ENCODE results near the gene TSSK6. TPM values are rescaled to one million over a fixed set of nuclear protein-coding genes. Genes with fewer than 3 reads are reported as not detected.

TSSK6 gene
- total RNA-seq, 4 donors from 2014 or later, result 0.75 to 3.6 (median 1.3) TPM; not detected in 1

DNA sequence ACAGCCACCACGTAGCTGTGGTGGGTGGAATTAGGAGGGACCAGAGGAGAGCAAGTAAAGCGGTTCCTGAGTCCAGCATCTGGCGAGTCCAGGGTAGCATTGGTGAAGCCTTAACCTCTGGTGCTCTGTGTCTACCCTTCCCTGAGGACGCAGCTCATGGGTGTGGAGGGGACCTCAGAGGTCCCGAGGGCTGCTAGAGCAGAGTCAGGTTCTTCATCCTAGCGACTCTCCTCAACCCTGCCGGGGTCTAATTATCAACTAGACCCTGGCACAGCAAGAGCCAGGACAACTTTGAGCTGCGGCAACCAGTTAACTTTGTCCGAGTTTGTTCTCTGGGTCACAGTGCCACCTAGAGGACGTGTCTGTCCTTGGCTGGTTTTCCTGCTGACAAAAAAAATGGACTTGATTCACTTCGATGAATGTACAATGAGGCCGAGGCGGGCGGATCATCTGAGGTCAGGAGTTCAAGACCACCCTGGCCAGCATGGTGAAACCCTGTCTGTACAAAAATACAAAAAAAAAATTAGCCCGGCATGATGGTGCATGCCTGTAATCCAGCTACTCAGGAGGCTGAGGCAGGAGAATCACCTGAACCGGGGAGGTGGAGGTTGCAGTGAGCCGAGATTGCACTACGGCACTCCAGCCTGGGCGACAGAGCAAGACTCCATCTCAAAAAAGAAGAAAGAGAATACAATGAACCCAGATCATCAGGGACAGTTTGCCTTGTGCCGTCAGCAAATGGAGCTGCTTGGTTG lies 25.0 kb downstream of the TSSK6 start:
- DNase-seq (ENCODE audit: low spot score) (peak; percentile 69), ATAC-seq (ENCODE audit: low FRiP score) (peak; percentile 52)
- peak in 1 of 3 donors; percentile 59 for TF ChIP-seq CTCF (IDR thresholded peaks at IDR 0.05)

GRCh38 chr19:19489804-19490204 lies 25.5 kb downstream of the TSSK6 start:
- no peak for DNase-seq (ENCODE audit: low spot score)
- peak; percentile 5 for ATAC-seq (ENCODE audit: low FRiP score)
- TF ChIP-seq CTCF (IDR thresholded peaks at IDR 0.05), result no peak

DNA sequence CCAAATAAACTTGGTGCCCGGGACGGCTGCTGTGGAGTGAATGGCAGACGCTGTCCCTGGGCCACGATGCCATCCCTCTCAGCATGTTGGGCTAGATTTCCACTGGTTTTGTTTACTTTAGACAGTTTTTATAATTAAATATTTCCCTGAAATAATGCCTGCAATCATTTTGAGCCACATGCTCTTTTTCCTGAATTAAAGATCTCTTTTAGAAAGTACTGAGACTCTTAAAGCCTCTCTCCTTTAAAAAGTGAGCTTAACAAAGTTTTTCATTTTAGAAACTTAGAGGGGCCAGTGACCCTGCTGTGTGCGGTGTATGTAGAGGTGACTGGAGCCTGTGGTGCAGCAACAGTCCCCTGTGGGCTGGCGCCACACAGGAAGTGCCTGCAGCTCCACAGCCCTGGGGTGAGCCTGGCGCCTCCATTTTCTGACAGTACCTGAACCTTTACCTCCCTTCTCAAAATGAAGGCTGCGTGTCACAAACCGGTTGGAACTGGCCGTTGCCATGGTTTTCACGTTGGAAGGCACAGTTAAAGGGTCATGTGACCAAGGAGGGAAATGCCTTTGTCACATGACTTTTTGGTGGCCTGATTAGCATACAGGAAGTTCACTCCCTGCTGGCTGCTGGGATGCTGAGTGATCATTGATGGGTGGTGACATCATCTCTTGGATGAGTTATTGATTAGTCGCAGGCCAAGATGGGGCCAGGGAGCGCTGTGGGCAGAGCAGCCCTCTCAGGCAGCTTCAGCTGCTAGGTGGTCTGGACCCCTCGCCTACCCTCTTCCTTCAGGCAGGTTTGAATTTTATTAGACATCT lies 26.3 kb downstream of the TSSK6 start:
- TF ChIP-seq CTCF (IDR thresholded peaks at IDR 0.05), result no peak
- DNase-seq (ENCODE audit: low spot score) (peak; percentile 55), ATAC-seq (ENCODE audit: low FRiP score) (peak; percentile 28)

- no peak for TF ChIP-seq CTCF (IDR thresholded peaks at IDR 0.05)
- ATAC-seq (ENCODE audit: low FRiP score), result no peak
- DNase-seq (ENCODE audit: low spot score), result no peak
These were observed 27.1 kb downstream of the TSSK6 start for GRCh38 chr19:19487950-19488874.

DNA sequence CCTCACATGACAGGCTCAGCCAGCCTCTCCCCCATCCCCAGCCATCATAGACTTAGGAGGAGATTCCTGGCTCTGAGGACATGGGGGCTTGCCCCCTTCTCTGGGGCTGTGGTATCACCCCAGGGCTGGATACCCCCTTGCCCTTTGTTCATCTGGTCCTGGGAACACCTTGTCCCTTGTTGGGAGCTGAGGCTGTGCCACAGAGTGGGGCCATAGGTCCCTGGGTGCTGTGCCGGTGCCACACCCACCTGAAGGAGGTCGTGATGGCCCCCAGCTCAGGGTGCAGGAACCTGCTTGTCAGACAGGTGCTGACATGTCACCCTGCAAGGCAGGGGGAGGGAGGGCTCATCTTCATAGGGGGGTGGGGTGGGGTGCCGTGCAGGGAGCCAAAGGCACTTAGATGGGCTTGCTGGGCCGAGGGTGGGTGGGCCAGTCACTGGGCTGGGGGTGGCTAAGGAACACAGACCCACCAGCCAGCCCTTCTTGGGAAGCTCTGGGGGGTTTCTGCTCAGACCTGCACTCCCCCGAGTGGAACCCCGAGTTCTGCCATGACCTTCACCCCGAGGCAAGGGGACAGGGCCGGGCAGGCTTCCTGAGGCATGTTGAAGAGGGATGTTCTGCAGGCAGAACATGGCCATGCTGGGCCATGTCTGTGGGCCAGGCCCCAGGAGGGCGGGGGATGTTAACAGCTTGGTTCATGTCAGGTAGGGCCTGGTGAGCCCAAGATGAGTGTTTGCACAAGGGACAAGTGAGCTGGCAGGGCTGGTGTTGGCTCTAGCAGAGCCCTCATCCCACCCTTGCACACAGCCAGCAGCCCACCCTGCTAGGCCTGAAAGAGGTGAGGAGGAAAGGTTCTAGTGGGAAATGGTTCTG lies 28.0 kb downstream of the TSSK6 start:
- DNase-seq (ENCODE audit: low spot score) (no peak), ATAC-seq (ENCODE audit: low FRiP score) (no peak)
- no peak for TF ChIP-seq CTCF (IDR thresholded peaks at IDR 0.05)

Measured in omental fat pad (tissue), 4 donors.